ENCODE results near the gene RBM22. TPM values are rescaled to one million over a fixed set of nuclear protein-coding genes. Genes with fewer than 3 reads are reported as not detected.
"Not testable (repeated sequence)": the region's sequence is repeated elsewhere in the genome, so short reads cannot be mapped to it uniquely, and the experiment has no call there.

Gene RBM22
- 34.7 to 39.7 TPM (median 36.0 TPM) in 3 replicates for total RNA-seq
- long read RNA-seq, transcript RBM22-201 (11 exons, 2,342 nt) = major isoform, 52 of 68 reads
- long read RNA-seq, partial matches to known transcripts = 3 of 68 reads
- long read RNA-seq, other reads (novel, unspliced or antisense) = 13 of 68 reads

DNA sequence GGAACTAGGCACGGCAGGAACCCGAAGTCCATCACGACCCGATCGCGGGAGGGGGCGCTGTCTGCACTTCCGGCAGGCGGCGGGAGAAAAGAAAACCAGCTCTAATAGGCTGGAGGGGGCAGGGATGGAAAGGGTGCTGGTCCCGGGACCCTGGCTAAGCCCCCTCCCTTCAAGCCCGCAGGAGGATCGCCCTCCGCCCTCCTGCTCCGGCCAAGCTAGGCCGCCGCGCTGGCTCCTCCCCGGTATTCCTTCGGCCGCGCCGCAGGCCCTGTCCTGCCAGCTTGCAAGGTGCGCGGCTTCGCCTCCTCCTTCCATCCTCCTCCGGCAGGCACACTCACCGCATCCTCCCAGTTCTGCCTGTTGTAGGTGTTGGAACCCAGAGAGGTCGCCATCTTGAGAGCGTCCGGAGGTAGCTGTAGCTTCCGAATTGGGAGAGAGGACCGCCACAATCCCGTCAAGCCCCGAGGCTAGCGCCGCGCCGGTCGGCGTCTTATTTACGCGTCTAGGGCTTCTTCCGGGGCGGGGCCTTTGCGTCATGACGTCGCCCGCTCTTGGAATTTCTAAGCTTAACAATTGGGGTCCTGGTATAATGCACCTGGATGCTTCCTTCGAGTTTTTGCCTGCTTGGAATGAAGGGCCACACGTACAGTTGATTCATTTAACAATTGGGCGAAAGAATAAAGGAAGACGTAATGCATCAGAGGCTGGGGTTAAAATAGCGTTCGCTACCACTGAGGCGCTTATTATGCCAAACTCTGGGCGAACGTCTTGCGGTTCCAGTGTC lies at the start of gene RBM22:
Gene RBM22, minus strand, starts transcription at position 469 of the 784 bp plus-strand sequence. Its CDS starts 77 bp downstream, at position 392.
- no peaks in the 10 kb centered on the region for H3K27me3 Mint-ChIP-seq (ENCODE audit: low read depth)
- DNase-seq (ENCODE audit: low spot score) = peak; percentile 96
- H3K9me3 Mint-ChIP-seq (ENCODE audit: low read depth) = no peaks in the 10 kb centered on the region
- TF ChIP-seq, protein P1, sequence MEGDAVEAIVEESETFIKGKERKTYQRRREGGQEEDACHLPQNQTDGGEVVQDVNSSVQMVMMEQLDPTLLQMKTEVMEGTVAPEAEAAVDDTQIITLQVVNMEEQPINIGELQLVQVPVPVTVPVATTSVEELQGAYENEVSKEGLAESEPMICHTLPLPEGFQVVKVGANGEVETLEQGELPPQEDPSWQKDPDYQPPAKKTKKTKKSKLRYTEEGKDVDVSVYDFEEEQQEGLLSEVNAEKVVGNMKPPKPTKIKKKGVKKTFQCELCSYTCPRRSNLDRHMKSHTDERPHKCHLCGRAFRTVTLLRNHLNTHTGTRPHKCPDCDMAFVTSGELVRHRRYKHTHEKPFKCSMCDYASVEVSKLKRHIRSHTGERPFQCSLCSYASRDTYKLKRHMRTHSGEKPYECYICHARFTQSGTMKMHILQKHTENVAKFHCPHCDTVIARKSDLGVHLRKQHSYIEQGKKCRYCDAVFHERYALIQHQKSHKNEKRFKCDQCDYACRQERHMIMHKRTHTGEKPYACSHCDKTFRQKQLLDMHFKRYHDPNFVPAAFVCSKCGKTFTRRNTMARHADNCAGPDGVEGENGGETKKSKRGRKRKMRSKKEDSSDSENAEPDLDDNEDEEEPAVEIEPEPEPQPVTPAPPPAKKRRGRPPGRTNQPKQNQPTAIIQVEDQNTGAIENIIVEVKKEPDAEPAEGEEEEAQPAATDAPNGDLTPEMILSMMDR (IDR thresholded peaks at IDR 0.05) = peak; percentile 90
- no peak within 1 kb of the TSS for H3K4me3 Mint-ChIP-seq (ENCODE audit: unreplicated experiment)
- H3K4me1 Mint-ChIP-seq (ENCODE audit: low read depth) = no peaks in the 10 kb centered on the region
- peaks cover 13% of the 10 kb centered on the region for H3K36me3 Mint-ChIP-seq (ENCODE audit: low read depth)
- no peak within 1 kb of the TSS for H3K27ac Mint-ChIP-seq (ENCODE audit: unreplicated experiment)

DNA sequence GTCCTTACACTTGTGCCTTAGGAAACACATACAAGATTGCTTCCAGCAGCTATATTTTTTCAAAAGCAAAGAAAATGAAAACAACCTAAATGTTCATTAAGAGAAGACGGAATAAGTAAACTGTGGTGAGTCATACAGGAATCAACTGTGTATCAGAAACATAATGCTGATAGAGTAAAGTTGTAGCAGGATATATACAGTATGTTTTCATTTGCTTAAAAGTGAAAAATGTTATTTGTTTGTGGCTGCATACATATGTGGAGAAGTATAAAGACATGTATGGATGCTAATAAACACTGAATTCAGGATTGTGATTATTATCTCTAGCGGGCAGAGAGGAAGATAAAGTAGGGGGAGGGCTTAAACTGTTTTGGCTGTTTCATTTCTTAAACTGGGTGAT lies 49.6 kb upstream of the RBM22 start:
- no peak for DNase-seq (ENCODE audit: low spot score)
- TF ChIP-seq, protein P1 (IDR thresholded peaks at IDR 0.05) = no peak
- no peaks in the 10 kb centered on the region for H3K9me3 Mint-ChIP-seq (ENCODE audit: low read depth)
- no peak overlapping the region for H3K4me3 Mint-ChIP-seq (ENCODE audit: unreplicated experiment)
- H3K27me3 Mint-ChIP-seq (ENCODE audit: low read depth) = no peaks in the 10 kb centered on the region
- peaks cover 26% of the 10 kb centered on the region for H3K36me3 Mint-ChIP-seq (ENCODE audit: low read depth)
- H3K27ac Mint-ChIP-seq (ENCODE audit: unreplicated experiment) = no peak overlapping the region
- H3K4me1 Mint-ChIP-seq (ENCODE audit: low read depth) = peaks cover 12% of the 10 kb centered on the region

DNA sequence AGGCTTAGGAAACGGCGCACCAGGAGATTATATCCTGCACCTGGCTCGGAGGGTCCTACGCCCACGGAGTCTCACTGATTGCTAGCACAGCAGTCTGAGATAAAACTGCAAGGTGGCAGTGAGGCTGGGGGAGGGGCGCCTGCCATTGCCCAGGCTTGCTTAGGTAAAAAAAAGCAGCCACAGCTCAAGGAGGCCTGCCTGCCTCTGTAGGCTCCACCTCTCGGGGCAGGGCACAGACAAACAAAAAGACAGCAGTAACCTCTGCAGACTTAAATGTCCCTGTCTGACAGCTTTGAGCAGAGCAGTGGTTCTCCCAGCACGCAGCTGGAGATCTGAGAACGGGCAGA lies 42.3 kb upstream of the RBM22 start:
- Mint-ChIP-seq H3K36me3 (ENCODE audit: low read depth) (peaks cover 23% of the 10 kb centered on the region), H3K4me1 (ENCODE audit: low read depth) (peaks cover 18% of the 10 kb centered on the region)
- not testable (repeated sequence) for H3K4me3 Mint-ChIP-seq (ENCODE audit: unreplicated experiment); H3K27me3 Mint-ChIP-seq (ENCODE audit: low read depth); H3K27ac Mint-ChIP-seq (ENCODE audit: unreplicated experiment); H3K9me3 Mint-ChIP-seq (ENCODE audit: low read depth); DNase-seq (ENCODE audit: low spot score)

DNA sequence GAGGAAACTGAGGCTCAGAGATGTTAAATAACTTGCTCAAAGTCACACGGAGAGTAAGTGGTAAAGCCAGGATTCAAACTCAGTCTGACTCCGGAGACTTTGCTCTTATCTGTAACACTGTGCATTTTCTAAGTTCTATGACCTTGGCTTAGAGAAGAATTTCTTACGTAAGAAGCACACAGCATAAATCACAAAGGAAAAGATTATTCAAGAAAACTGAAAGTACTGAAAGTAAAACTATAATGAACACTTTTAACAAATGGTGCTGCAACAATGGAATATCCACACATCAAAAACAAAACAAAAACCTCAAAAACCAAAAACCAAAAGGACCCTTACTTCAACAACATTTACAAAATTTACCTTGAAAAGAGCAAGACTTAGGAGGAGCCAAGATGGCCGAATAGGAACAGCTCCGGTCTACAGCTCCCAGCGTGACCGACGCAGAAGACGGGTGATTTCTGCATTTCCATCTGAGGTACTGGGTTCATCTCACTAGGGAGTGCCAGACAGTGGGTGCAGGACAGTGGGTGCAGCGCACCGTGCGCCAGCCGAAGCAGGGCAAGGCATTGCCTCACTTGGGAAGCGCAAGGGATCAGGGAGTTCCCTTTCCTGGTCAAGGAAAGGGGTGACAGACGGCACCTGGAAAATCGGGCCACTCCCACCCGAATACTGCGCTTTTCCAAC lies 41.7 kb upstream of the RBM22 start:
- H3K27ac Mint-ChIP-seq (ENCODE audit: unreplicated experiment); DNase-seq (ENCODE audit: low spot score); H3K4me3 Mint-ChIP-seq (ENCODE audit: unreplicated experiment); H3K9me3 Mint-ChIP-seq (ENCODE audit: low read depth); H3K27me3 Mint-ChIP-seq (ENCODE audit: low read depth): not testable (repeated sequence)
- Mint-ChIP-seq H3K36me3 (ENCODE audit: low read depth) (peaks cover 23% of the 10 kb centered on the region), H3K4me1 (ENCODE audit: low read depth) (peaks cover 23% of the 10 kb centered on the region)

DNA sequence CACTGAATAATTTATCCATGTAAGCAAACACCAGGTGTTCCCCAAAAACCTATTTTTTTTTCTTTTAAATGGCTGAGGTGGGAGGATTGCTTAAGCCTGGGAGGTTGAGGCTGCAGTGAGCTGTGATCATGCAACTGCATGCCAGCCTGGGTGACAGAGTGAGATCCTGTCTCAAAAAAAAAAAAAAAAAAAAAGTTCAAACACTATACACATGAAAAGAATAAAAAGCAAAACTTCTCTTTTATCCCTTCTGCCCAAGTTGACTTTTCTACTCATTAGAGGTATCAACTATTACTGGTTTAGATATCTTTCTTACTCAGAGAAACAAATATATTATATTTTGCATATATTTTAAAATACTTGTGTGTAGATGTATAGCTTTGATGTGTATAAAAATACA lies 40.1 kb upstream of the RBM22 start:
- Mint-ChIP-seq H3K27ac (ENCODE audit: unreplicated experiment) (no peak overlapping the region), H3K36me3 (ENCODE audit: low read depth) (peaks cover 25% of the 10 kb centered on the region)
- TF ChIP-seq, protein P1 (IDR thresholded peaks at IDR 0.05) = no peak

DNA sequence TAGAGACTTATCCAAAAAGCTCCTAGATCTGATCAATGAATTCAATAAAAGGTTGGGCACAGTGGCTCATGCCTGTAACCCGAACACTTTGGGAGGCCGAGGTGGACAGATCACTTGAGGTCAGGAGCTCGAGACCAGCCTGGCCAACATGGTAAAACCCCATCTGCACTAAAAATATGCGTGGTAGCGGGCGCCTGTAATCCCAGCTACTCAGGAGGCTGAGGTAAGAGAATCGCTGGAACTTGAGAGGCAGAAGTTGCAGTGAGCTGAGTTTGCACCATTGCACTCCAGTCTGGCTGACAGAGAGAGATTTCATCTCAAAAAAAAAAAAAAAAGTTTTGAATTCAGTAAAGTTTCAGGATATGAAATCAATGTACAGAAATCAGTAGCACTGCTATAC lies 38.0 kb upstream of the RBM22 start:
- Mint-ChIP-seq H3K4me3 (ENCODE audit: unreplicated experiment) (no peak overlapping the region), H3K36me3 (ENCODE audit: low read depth) (peaks cover 30% of the 10 kb centered on the region), H3K27ac (ENCODE audit: unreplicated experiment) (peak overlapping the region; percentile 54), H3K9me3 (ENCODE audit: low read depth) (peaks cover 11% of the 10 kb centered on the region), H3K4me1 (ENCODE audit: low read depth) (peaks cover 25% of the 10 kb centered on the region), H3K27me3 (ENCODE audit: low read depth) (no peaks in the 10 kb centered on the region)
- no peak for DNase-seq (ENCODE audit: low spot score)
- TF ChIP-seq, protein P1 (IDR thresholded peaks at IDR 0.05) = no peak

More for the DNA sequence above, 40.1 kb upstream of the RBM22 start:
- Mint-ChIP-seq H3K4me1 (ENCODE audit: low read depth) (peaks cover 25% of the 10 kb centered on the region), H3K9me3 (ENCODE audit: low read depth) (peaks cover 14% of the 10 kb centered on the region), H3K4me3 (ENCODE audit: unreplicated experiment) (no peak overlapping the region), H3K27me3 (ENCODE audit: low read depth) (no peaks in the 10 kb centered on the region)
- DNase-seq (ENCODE audit: low spot score) = no peak

Data from chondrocyte (in vitro differentiated cells).